ENCODE measurements around the gene SP2.

GRCh38 chr17:47877368-47878034, 18.5 kb upstream of the SP2 start:
- TF ChIP-seq CTCF (conservative IDR thresholded peaks at IDR 0.05; ENCODE audit: low read depth, low read length): no peak
- no peak for TF ChIP-seq EZH2 (IDR thresholded peaks at IDR 0.05; ENCODE audit: low read length, unreplicated experiment)
- TF ChIP-seq EZH2phosphoT487 (IDR thresholded peaks at IDR 0.05; ENCODE audit: borderline replicate concordance, low read length): no peak
